T47D (cell line): ENCODE measurements around the gene IWS1.
"Not testable (repeated sequence)": the region's sequence is repeated elsewhere in the genome, so short reads cannot be mapped to it uniquely, and the experiment has no call there.

Experiments
- DNase-seq, 2 experiments: peaks; one replicate each; pipeline versions ENCODE4 v3.0.0 to v3.0.0-alpha.2; 2011 to 2012; ENCODE audit warnings: low read depth in 1 of 2, low spot score in 1 of 2
- JUND ChIP-seq: IDR thresholded peaks from 2 replicates; pipeline ENCODE4 v1.6.1; 2012; ENCODE audit warnings: low read depth
- in situ Hi-C: cut with HindIII; loops from 2 replicates; pipeline ENCODE4 v1.10.0; 2016; ENCODE audit warnings: low sequenced_read_pairs, low pct_unique_long_range_greater_than_20kb

The IWS1 gene

GRCh38 chr2:127531221-127531648 lies 4.9 kb upstream of the IWS1 start:
- in situ Hi-C loops = no loop called here
- no peak for TF ChIP-seq JUND
- no peak for DNase-seq

- TF ChIP-seq JUND = no peak
- in situ Hi-C loops = no loop called here
- no peak for DNase-seq
Measured at GRCh38 chr2:127530245-127531140, 4.2 kb upstream of the IWS1 start.

GRCh38 chr2:127529416-127529815 lies 3.1 kb upstream of the IWS1 start:
- DNase-seq, in situ Hi-C loops: not testable (repeated sequence)

- peak in 1 of 2 experiments; percentile 6 for DNase-seq
- in situ Hi-C loops = no loop called here
- no peak for TF ChIP-seq JUND
Measured at GRCh38 chr2:127528487-127528886, 2.2 kb upstream of the IWS1 start.

GRCh38 chr2:127527001-127527804 lies 914 bp upstream of the IWS1 start:
- TF ChIP-seq JUND = no peak
- in situ Hi-C loops = no loop called here
- DNase-seq = peak; percentile 6 to 60

- in situ Hi-C loops = no loop called here
- TF ChIP-seq JUND = no peak
- peak; percentile 9 to 43 for DNase-seq
Measured at GRCh38 chr2:127525691-127526131, 578 bp downstream of the IWS1 start.

- in situ Hi-C loops = not testable (repeated sequence)
Measured at GRCh38 chr2:127524198-127524834, 2.0 kb downstream of the IWS1 start.

GRCh38 chr2:127523269-127523939 lies 2.9 kb downstream of the IWS1 start:
- no peak for TF ChIP-seq JUND
- DNase-seq = no peak
- in situ Hi-C loops = no loop called here

More at GRCh38 chr2:127524198-127524834, 2.0 kb downstream of the IWS1 start:
- DNase-seq = not testable (repeated sequence)

- in situ Hi-C loops = no loop called here
- no peak for DNase-seq
- no peak for TF ChIP-seq JUND
Measured at GRCh38 chr2:127520424-127520823, 5.9 kb downstream of the IWS1 start.

GRCh38 chr2:127517465-127517864 lies 8.8 kb downstream of the IWS1 start:
- in situ Hi-C loops = no loop called here
- no peak for DNase-seq
- no peak for TF ChIP-seq JUND

- in situ Hi-C loops = no loop called here
- no peak for DNase-seq
- TF ChIP-seq JUND = no peak
Measured at GRCh38 chr2:127516041-127516762, 10.1 kb downstream of the IWS1 start.
